H1 (cell line): ENCODE data around the gene TBC1D10A. TPM values are rescaled to one million over a fixed set of nuclear protein-coding genes. Genes with fewer than 3 reads are reported as not detected.

Experiments used
- CTCF ChIA-PET: fragments of 300-600 bp; sonication (Branson Sonifier 250); formaldehyde crosslinking; loops from one replicate; lab custom pipeline; 2021; ENCODE audit not compliant: partially characterized antibody; lab: Charles Lee
- POLR2A ChIA-PET: fragments of 300-600 bp; sonication (Branson Sonifier 250); formaldehyde crosslinking; loops from one replicate; lab custom pipeline; 2021; ENCODE audit warnings: inconsistent platforms; ENCODE audit not compliant: partially characterized antibody; lab: Charles Lee
- DNase-seq, 2 experiments: peaks; one replicate each; pipeline versions ENCODE4 v3.0.0 to v3.0.0-alpha.2; 2010 to 2022; ENCODE audit warnings: low spot score in 2 of 2, low read depth in 1 of 2, mixed read lengths in 1 of 2
- FAIRE-seq: peaks from 2 replicates; lab custom pipeline; 2011; peaks lifted over from hg19 to GRCh38; lab: Jason Lieb, UNC
- H2AFZ ChIP-seq: 2 replicates; pipeline ENCODE4 v1.8.1; 2012; ENCODE audit warnings: low read length, inconsistent platforms
- H2AK5ac ChIP-seq: 2 replicates; pipeline ENCODE4 v1.6.1; 2013; ENCODE audit warnings: low read depth, low read length
- H2BK120ac ChIP-seq: replicated peaks from 2 replicates; pipeline ENCODE3; 2013; ENCODE audit warnings: low read depth, low read length, inconsistent platforms
- H2BK12ac ChIP-seq: 2 replicates; pipeline ENCODE4 v1.6.1; 2013; ENCODE audit warnings: low read depth, low read length
- H2BK15ac ChIP-seq: 2 replicates; pipeline ENCODE4 v1.6.1; 2013; ENCODE audit warnings: low read length
- H2BK20ac ChIP-seq: 2 replicates; pipeline ENCODE4 v1.6.1; 2013; ENCODE audit warnings: low read length
- H2BK5ac ChIP-seq: 2 replicates; pipeline ENCODE4 v1.6.1; 2013; ENCODE audit warnings: low read depth, low read length
- H3K14ac ChIP-seq: 2 replicates; pipeline ENCODE4 v1.6.1; 2013; ENCODE audit warnings: inconsistent platforms; ENCODE audit not compliant: insufficient read length
- H3K18ac ChIP-seq: 2 replicates; pipeline ENCODE4 v1.6.1; 2013; ENCODE audit warnings: low read length; ENCODE audit errors: extremely low read depth
- H3K23ac ChIP-seq: 2 replicates; pipeline ENCODE4 v1.6.1; 2013; ENCODE audit warnings: inconsistent platforms; ENCODE audit not compliant: insufficient read length
- H3K23me2 ChIP-seq: 2 replicates; pipeline ENCODE4 v1.6.1; 2013; ENCODE audit warnings: low read depth, low read length
- H3K27ac ChIP-seq: 2 replicates; pipeline ENCODE4 v1.6.1; 2011; ENCODE audit warnings: low read depth, low read length, inconsistent platforms
- H3K27me3 ChIP-seq, 4 experiments: replicated peaks in 1 of 4; 1 replicate in 1 of 4; 2 replicates in 3 of 4; pipeline versions ENCODE4 v1.6.1 to v1.8.1; 2011 to 2013; ENCODE audit warnings: low read length in 3 of 4, mild to moderate bottlenecking in 3 of 4, inconsistent platforms in 2 of 4, mixed read lengths in 2 of 4, moderate library complexity in 1 of 4; ENCODE audit not compliant: control insufficient read depth in 3 of 4, insufficient read depth in 3 of 4; ENCODE audit errors: extremely low read depth in 1 of 4
- H3K36me3 ChIP-seq, 4 experiments: 2 replicates each; pipeline versions ENCODE4 v1.6.1 to v1.8.1; 2011 to 2013; ENCODE audit warnings: mild to moderate bottlenecking in 4 of 4, low read length in 3 of 4, moderate library complexity in 2 of 4, control low read depth in 1 of 4, inconsistent platforms in 1 of 4; ENCODE audit not compliant: insufficient read depth in 4 of 4, control insufficient read depth in 2 of 4
- H3K4ac ChIP-seq: replicated peaks from 2 replicates; pipeline ENCODE3; 2013; ENCODE audit warnings: low read length, low read depth, mixed read lengths, inconsistent platforms; ENCODE audit not compliant: insufficient read length
- H3K4me1 ChIP-seq, 4 experiments: replicated peaks in 1 of 4; 1 replicate in 1 of 4; 2 replicates in 3 of 4; pipeline versions ENCODE4 v1.6.1 to v1.8.1; 2011 to 2013; ENCODE audit warnings: low read length in 3 of 4, inconsistent platforms in 2 of 4, mixed read lengths in 1 of 4; ENCODE audit not compliant: insufficient read depth in 4 of 4, control insufficient read depth in 3 of 4
- H3K4me2 ChIP-seq, 2 experiments: 2 replicates each; pipeline versions ENCODE4 v1.6.1 to v1.8.1; 2011 to 2013; ENCODE audit warnings: low read depth in 2 of 2, low read length in 2 of 2, control low read depth in 1 of 2, inconsistent platforms in 1 of 2, mild to moderate bottlenecking in 1 of 2; ENCODE audit not compliant: insufficient read depth in 1 of 2
- H3K4me3 ChIP-seq, 4 experiments: fragments of 200-600, 300-600 bp in 1 of 4; sonication (generic), shearing (Covaris generic), sonication (Bioruptor Twin) in 1 of 4; 2 replicates each; pipeline versions ENCODE4 v1.5.1 to v1.8.1; 2011 to 2016; ENCODE audit warnings: low read length in 4 of 4, low read depth in 3 of 4, control low read depth in 2 of 4, inconsistent platforms in 2 of 4, mild to moderate bottlenecking in 2 of 4, mixed read lengths in 1 of 4, moderate library complexity in 1 of 4; ENCODE audit not compliant: insufficient read depth in 2 of 4; ENCODE audit errors: extremely low read depth in 1 of 4
- H3K56ac ChIP-seq: replicated peaks from 2 replicates; pipeline ENCODE3; 2013; ENCODE audit warnings: low read depth, mild to moderate bottlenecking, mixed read lengths, low read length, inconsistent platforms; ENCODE audit not compliant: insufficient read length
- H3K79me1 ChIP-seq: 2 replicates; pipeline ENCODE4 v1.6.1; 2013; ENCODE audit warnings: low read depth, low read length, control low read depth
- H3K79me2 ChIP-seq, 2 experiments: 2 replicates each; pipeline versions ENCODE4 v1.6.1 to v1.8.1; 2012 to 2013; ENCODE audit warnings: low read length in 2 of 2, mild to moderate bottlenecking in 2 of 2, inconsistent platforms in 1 of 2; ENCODE audit not compliant: insufficient read depth in 2 of 2, control insufficient read depth in 1 of 2
- H3K9ac ChIP-seq, 4 experiments: replicated peaks in 1 of 4; 1 replicate in 1 of 4; 2 replicates in 3 of 4; pipeline versions ENCODE4 v1.6.1 to v1.8.1; 2011 to 2013; ENCODE audit warnings: low read depth in 3 of 4, low read length in 3 of 4, control low read depth in 2 of 4, mild to moderate bottlenecking in 2 of 4, moderate library complexity in 2 of 4, inconsistent platforms in 1 of 4; ENCODE audit errors: extremely low read depth in 1 of 4
- H3K9me3 ChIP-seq, 2 experiments: 2 replicates each; pipeline versions ENCODE4 v1.6.1 to v1.8.1; 2012 to 2013; ENCODE audit warnings: mild to moderate bottlenecking in 2 of 2, moderate library complexity in 2 of 2, control low read depth in 1 of 2, inconsistent platforms in 1 of 2, low read depth in 1 of 2, low read length in 1 of 2, mixed read lengths in 1 of 2; ENCODE audit not compliant: insufficient read depth in 2 of 2
- H4K20me1 ChIP-seq, 2 experiments: replicated peaks in 1 of 2; 2 replicates each; pipeline versions ENCODE3 to v1.8.1; 2011 to 2013; ENCODE audit warnings: inconsistent platforms in 2 of 2, low read length in 2 of 2, mild to moderate bottlenecking in 1 of 2; ENCODE audit not compliant: insufficient read depth in 2 of 2, control insufficient read depth in 1 of 2
- H4K5ac ChIP-seq: 2 replicates; pipeline ENCODE4 v1.6.1; 2013; ENCODE audit warnings: low read length, low read depth, mixed read lengths, inconsistent platforms; ENCODE audit not compliant: insufficient read length
- H4K8ac ChIP-seq: 2 replicates; pipeline ENCODE4 v1.8.0; 2013; ENCODE audit warnings: mild to moderate bottlenecking, moderate library complexity, low read length, inconsistent platforms; ENCODE audit not compliant: insufficient read depth; ENCODE audit errors: extremely low read depth
- H4K91ac ChIP-seq: replicated peaks from 2 replicates; pipeline ENCODE3; 2013; ENCODE audit warnings: low read length, mixed read lengths, inconsistent platforms; ENCODE audit not compliant: insufficient read length
- CBX5 ChIP-seq: fragments of 300-800, 300-1000 bp; sonication (generic); IDR thresholded peaks from 2 replicates; pipeline ENCODE4 v1.7.1; 2016; ENCODE audit warnings: antibody characterized with exemption, low read length, low read depth
- CHD1 ChIP-seq: IDR thresholded peaks from 2 replicates; pipeline ENCODE4 v1.6.1; 2012; ENCODE audit warnings: low read depth, low read length, improper control_type of control experiment
- CHD2 ChIP-seq: IDR thresholded peaks from 2 replicates; pipeline ENCODE4 v1.6.1; 2012; ENCODE audit warnings: low read length, improper control_type of control experiment
- CTCF ChIP-seq, 3 experiments: IDR thresholded peaks; 1 replicate in 2 of 3; 2 replicates in 1 of 3; pipeline versions ENCODE4 v1.5.1 to v1.6.1; 2011; ENCODE audit warnings: low read length in 3 of 3, mild to moderate bottlenecking in 3 of 3, inconsistent platforms in 2 of 3, low read depth in 1 of 3, moderate library complexity in 1 of 3; ENCODE audit not compliant: insufficient read depth in 1 of 3; ENCODE audit errors: control extremely low read depth in 1 of 3
- E2F6 ChIP-seq: IDR thresholded peaks from 2 replicates; pipeline ENCODE4 v1.6.1; 2012; ENCODE audit warnings: inconsistent platforms
- JUN ChIP-seq: IDR thresholded peaks from 2 replicates; pipeline ENCODE4 v1.6.1; 2011; ENCODE audit warnings: low read depth, mild to moderate bottlenecking, improper control_type of control experiment, low read length
- KDM4A ChIP-seq: IDR thresholded peaks from one replicate; pipeline ENCODE4 v1.7.1; 2012; ENCODE audit warnings: low read depth, mild to moderate bottlenecking, moderate library complexity, low read length, inconsistent platforms; ENCODE audit not compliant: severe bottlenecking
- POLR2A ChIP-seq, 2 experiments: IDR thresholded peaks; 1 replicate in 1 of 2; 2 replicates in 1 of 2; pipeline ENCODE4 v1.6.1; 2011; ENCODE audit warnings: low read depth in 2 of 2, low read length in 2 of 2, mild to moderate bottlenecking in 2 of 2; ENCODE audit errors: control extremely low read depth in 1 of 2
- RAD21 ChIP-seq, 2 experiments: IDR thresholded peaks in 1 of 2; conservative IDR thresholded peaks in 1 of 2; 2 replicates each; pipeline ENCODE4 v1.6.1; 2011; ENCODE audit warnings: low read depth in 2 of 2, low read length in 2 of 2, improper control_type of control experiment in 1 of 2, inconsistent platforms in 1 of 2, mild to moderate bottlenecking in 1 of 2, moderate library complexity in 1 of 2
- SIRT6 ChIP-seq: IDR thresholded peaks from one replicate; pipeline ENCODE4 v1.7.1; 2012; ENCODE audit warnings: low read length, inconsistent platforms
- WGBS, 2 experiments: shearing (Covaris generic) in 1 of 2; methylation state at CpG; one replicate each; pipeline versions ENCODE4 v1.1.6 to v1.1.7; 2013 to 2015; ENCODE audit warnings: low lambda C conversion rate in 2 of 2, mixed read lengths in 2 of 2, inconsistent platforms in 1 of 2, low coverage in 1 of 2, missing lambda C conversion rate in 1 of 2; ENCODE audit not compliant: insufficient replicate concordance in 2 of 2, insufficient coverage in 1 of 2, insufficient read length in 1 of 2; ENCODE audit errors: extremely low coverage in 1 of 2, missing lambda C conversion rate in 1 of 2; 5-methylcytosine and 5-hydroxymethylcytosine counted together
- polyA plus RNA-seq, 7 experiments: library from polyadenylated mRNA; depleted of rRNA in 3 of 7; stranded (reverse) in 5 of 7; unstranded in 2 of 7; fragments of >200 nt in 5 of 7; fragments of 200-250 nt in 2 of 7; gene quantifications; 1 replicate in 5 of 7; 2 replicates in 1 of 7; 4 replicates in 1 of 7; pipeline versions ENCODE4 v1.2.1 to v1.2.3, GENCODE V29; 2011 to 2013; ENCODE audit warnings: missing spikeins in 2 of 7, mixed read lengths in 2 of 7
- total RNA-seq: library from RNA; stranded (reverse); fragmentation: NEBNext Ultra II Directional; extraction: Animal tissue kit (Norgen Biotek cat#: 25700); gene quantifications from 2 replicates; pipeline ENCODE4 v1.2.1, GENCODE V29; 2021

TBC1D10A gene
- total and polyA plus RNA-seq, 2 of the 8 experiments (the other 6 are each of a cell fraction or from before 2014, with no cell fraction given), result 5.4 to 7.0 TPM

- FAIRE-seq, result no peak
- no peak overlapping the region for H3K56ac ChIP-seq
- no peak overlapping the region for H4K5ac ChIP-seq
- no peak overlapping the region for H4K91ac ChIP-seq
- H2BK12ac ChIP-seq, result no peak overlapping the region
- no peak overlapping the region for H3K9ac ChIP-seq
- H3K4ac ChIP-seq, result no peak overlapping the region
- DNase-seq, result no peak
- H3K18ac ChIP-seq, result no peak overlapping the region
- no peaks in the 10 kb centered on the region for H3K27me3 ChIP-seq
- 67% methylated on average over 5 of the region's 5 CpGs; no CpG with 5 or more reads in 1 of the 2 experiments for WGBS, 2 experiments
- H4K20me1 ChIP-seq, result peaks cover 0 to 9% of the 10 kb centered on the region in 2 experiments
- H3K4me3 ChIP-seq, result no peak overlapping the region
- H4K8ac ChIP-seq, result no peak overlapping the region
- ChIA-PET CTCF (interaction anchor here (0.6 to 20.1 kb wide), 17 partner anchors 10 to 965 kb away, joined by 3 to 203 read pairs (median 5); partner anchors contain the start of genes CASTOR1 and PIK3IP1), POLR2A (interaction anchor here (0.6 to 3.2 kb wide), 10 partner anchors 11 to 771 kb away, joined by 3 to 28 read pairs (median 4); partner anchors contain the start of genes CASTOR1, CCDC157, MTFP1 and SF3A1)
- H3K27ac ChIP-seq, result no peak overlapping the region
- no peak overlapping the region for H2BK120ac ChIP-seq
- no peak overlapping the region for H3K14ac ChIP-seq
- H2AK5ac ChIP-seq, result no peak overlapping the region
- H2BK20ac ChIP-seq, result no peak overlapping the region
- H3K4me2 ChIP-seq, result peak overlapping the region in 1 of 2 experiments; percentile 57; a peak in 2 of 4 replicates
- no peaks in the 10 kb centered on the region for H3K9me3 ChIP-seq
- H3K23ac ChIP-seq, result no peak overlapping the region
- peaks cover 0 to 14% (median 7%) of the 10 kb centered on the region in 4 experiments; a peak in 6 of 7 replicates for H3K4me1 ChIP-seq
- H3K79me1 ChIP-seq, result no peaks in the 10 kb centered on the region; the same call in none of the 2 replicates
- H3K36me3 ChIP-seq, result peaks cover 0 to 16% (median 5%) of the 10 kb centered on the region in 4 experiments; a peak in 2 of 8 replicates
- H2AFZ ChIP-seq, result no peak overlapping the region
- peaks cover 4% of the 10 kb centered on the region for H3K23me2 ChIP-seq
- no peaks in the 10 kb centered on the region for H3K79me2 ChIP-seq
- H2BK5ac ChIP-seq, result no peak overlapping the region
- no peak overlapping the region for H2BK15ac ChIP-seq
- peak; percentile 32 to 53 (median 41); a peak in 3 of 4 replicates for TF ChIP-seq CTCF (IDR thresholded peaks at IDR 0.05; ENCODE audit: control extremely low read depth in 1 of 3, insufficient read depth in 1 of 3, low read depth in 1 of 3, low read length in 3 of 3)
- TF ChIP-seq CHD1, result no peak
- peak; percentile 53 to 64 for TF ChIP-seq RAD21 (IDR thresholded peaks at IDR 0.05 in 1 of 2, conservative IDR thresholded peaks at IDR 0.05 in 1 of 2; ENCODE audit: low read depth in 2 of 2, low read length in 2 of 2)
- no peak for TF ChIP-seq SIRT6
- no peak for TF ChIP-seq CHD2
- TF ChIP-seq KDM4A, result no peak
- TF ChIP-seq CBX5, result no peak
- TF ChIP-seq POLR2A (IDR thresholded peaks at IDR 0.05; ENCODE audit: control extremely low read depth in 1 of 2, low read depth in 2 of 2, low read length in 2 of 2), result no peak
- TF ChIP-seq JUN, result no peak
- TF ChIP-seq E2F6, result no peak
These were observed 1.2 kb upstream of the TBC1D10A start for GRCh38 chr22:30327864-30328345.
